Endothelial cell of umbilical vein (primary cell): ENCODE results near the gene HAPLN1. TPM values are rescaled to one million over a fixed set of nuclear protein-coding genes. Genes with fewer than 3 reads are reported as not detected.

ENCODE experiments used
- BruUV-seq: library from RNA; stranded (reverse); fragments of 400-500 nt; replicated peaks from 2 replicates; lab custom pipeline; 2021; lab: Mats Ljungman, UMichigan
- CTCF ChIA-PET: fragments of 300-600, 350-600 bp; sonication (Branson Sonifier 250); formaldehyde crosslinking; loops from one replicate; lab custom pipeline; 2021; ENCODE audit warnings: antibody characterized with exemption, inconsistent platforms; lab: Charles Lee
- POLR2A ChIA-PET: fragments of 300-600, 350-600 bp; sonication (Branson Sonifier 250); formaldehyde crosslinking; loops from one replicate; lab custom pipeline; 2021; ENCODE audit warnings: antibody characterized with exemption, inconsistent platforms; lab: Charles Lee
- DNase-seq: peaks from one replicate; pipeline ENCODE4 v3.0.0-alpha.2; 2011; ENCODE audit warnings: low read depth, low spot score
- FAIRE-seq: peaks from 2 replicates; lab custom pipeline; 2011; peaks lifted over from hg19 to GRCh38; lab: Jason Lieb, UNC
- H2AFZ ChIP-seq: 2 replicates; pipeline ENCODE4 v1.6.0; 2012; ENCODE audit warnings: low read depth, low read length, control low read depth, inconsistent platforms
- H3K27ac ChIP-seq: 2 replicates; pipeline ENCODE4 v1.5.1; 2011; ENCODE audit warnings: low read depth, mild to moderate bottlenecking, control low read depth, low read length, moderate library complexity; ENCODE audit not compliant: insufficient read depth
- H3K27me3 ChIP-seq, 2 experiments: 2 replicates each; pipeline versions ENCODE4 v1.6.0 to v1.6.1; 2011; ENCODE audit warnings: low read length in 2 of 2, mixed read lengths in 1 of 2; ENCODE audit not compliant: control insufficient read depth in 2 of 2, insufficient read depth in 2 of 2
- H3K36me3 ChIP-seq, 2 experiments: 2 replicates in 1 of 2; 3 replicates in 1 of 2; pipeline ENCODE4 v1.5.1; 2011; ENCODE audit warnings: low read length in 2 of 2, mild to moderate bottlenecking in 1 of 2, moderate library complexity in 1 of 2; ENCODE audit not compliant: control insufficient read depth in 2 of 2, insufficient read depth in 2 of 2; ENCODE audit errors: extremely low read depth in 1 of 2
- H3K4me1 ChIP-seq: 3 replicates; pipeline ENCODE4 v1.5.1; 2011; ENCODE audit warnings: mild to moderate bottlenecking, low read length; ENCODE audit not compliant: control insufficient read depth, insufficient read depth; ENCODE audit errors: extremely low read depth
- H3K4me2 ChIP-seq: 2 replicates; pipeline ENCODE4 v1.6.1; 2011; ENCODE audit warnings: low read length, control low read depth, mixed read lengths; ENCODE audit not compliant: insufficient read depth
- H3K4me3 ChIP-seq, 3 experiments: fragments of 200-600 bp in 1 of 3; sonication (generic), shearing (Covaris generic) in 1 of 3; replicated peaks in 1 of 3; 2 replicates each; pipeline ENCODE4 v1.5.1; 2011 to 2016; ENCODE audit warnings: control low read depth in 3 of 3, low read length in 3 of 3, mild to moderate bottlenecking in 2 of 3, inconsistent platforms in 1 of 3, low read depth in 1 of 3, moderate library complexity in 1 of 3; ENCODE audit not compliant: insufficient read depth in 1 of 3
- H3K79me2 ChIP-seq: 2 replicates; pipeline ENCODE4 v1.6.0; 2012; ENCODE audit warnings: low read length, inconsistent platforms; ENCODE audit not compliant: control insufficient read depth, insufficient read depth
- H3K9ac ChIP-seq: replicated peaks from 2 replicates; pipeline ENCODE3; 2011; ENCODE audit warnings: low read length, control low read depth; ENCODE audit not compliant: insufficient read depth; ENCODE audit errors: extremely low read depth
- H3K9me1 ChIP-seq: replicated peaks from 3 replicates; pipeline ENCODE4 v1.6.0; 2011; ENCODE audit warnings: mild to moderate bottlenecking, low read length; ENCODE audit not compliant: control insufficient read depth, insufficient read depth; ENCODE audit errors: extremely low read depth
- H3K9me3 ChIP-seq: replicated peaks from 2 replicates; pipeline ENCODE4 v1.5.1; 2012; ENCODE audit warnings: low read length, inconsistent platforms; ENCODE audit not compliant: control insufficient read depth, insufficient read depth
- H4K20me1 ChIP-seq: replicated peaks from 2 replicates; pipeline ENCODE3; 2011; ENCODE audit warnings: mild to moderate bottlenecking, low read length; ENCODE audit not compliant: control insufficient read depth, insufficient read depth; ENCODE audit errors: extremely low read depth
- EZH2 ChIP-seq: IDR thresholded peaks from 2 replicates; pipeline ENCODE4 v1.6.1; 2012; ENCODE audit warnings: borderline replicate concordance, low read depth, mild to moderate bottlenecking, moderate library complexity, low read length, inconsistent platforms; ENCODE audit not compliant: severe bottlenecking
- FOS ChIP-seq: IDR thresholded peaks from 2 replicates; pipeline ENCODE4 v1.6.1; 2011; ENCODE audit warnings: mild to moderate bottlenecking, low read length, moderate library complexity, borderline replicate concordance; ENCODE audit not compliant: insufficient read depth
- GATA2 ChIP-seq: IDR thresholded peaks from 2 replicates; pipeline ENCODE4 v1.7.0; 2011; ENCODE audit warnings: low read depth, mild to moderate bottlenecking, moderate library complexity, mixed read lengths, low read length; ENCODE audit not compliant: insufficient read length, insufficient read depth
- JUN ChIP-seq: IDR thresholded peaks from 2 replicates; pipeline ENCODE4 v1.6.1; 2011; ENCODE audit warnings: borderline replicate concordance, low read depth; ENCODE audit not compliant: insufficient read length, insufficient read depth
- MYC ChIP-seq: IDR thresholded peaks from one replicate; pipeline ENCODE4 v1.6.1; 2011; ENCODE audit warnings: mild to moderate bottlenecking, low read depth, low read length
- POLR2A ChIP-seq: IDR thresholded peaks from 2 replicates; pipeline ENCODE4 v1.6.1; 2012; ENCODE audit warnings: low read depth, mild to moderate bottlenecking, control low read depth, low read length
- POLR2AphosphoS5 ChIP-seq: IDR thresholded peaks from 2 replicates; pipeline ENCODE4 v1.6.1; 2012; ENCODE audit warnings: low read depth, mild to moderate bottlenecking, control low read depth, low read length, moderate library complexity; ENCODE audit not compliant: insufficient read depth
- dilution Hi-C: fragments of 300-500 bp; cut with MboI; formaldehyde crosslinking; loops from one replicate; pipeline ENCODE4 v1.15.0; 2019; ENCODE audit warnings: low sequenced_read_pairs; ENCODE audit not compliant: extremely low pct_ligation_motif_present
- intact Hi-C: fragments of 100-400 bp; cut with micrococcal nuclease; formaldehyde crosslinking; loops from one replicate; pipeline ENCODE4 v1.10.0; 2022
- polyA plus RNA-seq, 4 experiments: library from polyadenylated mRNA; depleted of rRNA in 3 of 4; stranded (reverse) in 3 of 4; unstranded in 1 of 4; fragments of >200 nt; gene quantifications; 2 replicates each; pipeline versions ENCODE4 v1.2.1 to v1.2.3, GENCODE V29; 2011 to 2012; ENCODE audit warnings: missing spikeins in 1 of 4
- total RNA-seq: library from RNA; stranded (reverse); gene quantifications from 2 replicates; pipeline ENCODE4 v1.2.3, GENCODE V29; 2021
- TF ChIP-seq, protein P1 (sequence below), 2 donors: IDR thresholded peaks; 1 replicate in 1 of 2; 2 replicates in 1 of 2; pipeline ENCODE4 v1.5.1; 2011; ENCODE audit warnings: low read length in 2 of 2, mild to moderate bottlenecking in 2 of 2, moderate library complexity in 2 of 2, control low read depth in 1 of 2, inconsistent platforms in 1 of 2, low read depth in 1 of 2; ENCODE audit not compliant: insufficient read depth in 1 of 2; ENCODE audit errors: extremely low read depth in 1 of 2
- TF ChIP-seq, protein P2 (sequence below): IDR thresholded peaks from 2 replicates; pipeline ENCODE4 v1.6.1; 2011; ENCODE audit not compliant: insufficient read depth, insufficient read length

Gene HAPLN1
- total and polyA plus RNA-seq, 2 donors (not counting 3 experiments of a cell fraction or from before 2014, with no cell fraction given): 0.04 TPM; not detected in 1

DNA sequence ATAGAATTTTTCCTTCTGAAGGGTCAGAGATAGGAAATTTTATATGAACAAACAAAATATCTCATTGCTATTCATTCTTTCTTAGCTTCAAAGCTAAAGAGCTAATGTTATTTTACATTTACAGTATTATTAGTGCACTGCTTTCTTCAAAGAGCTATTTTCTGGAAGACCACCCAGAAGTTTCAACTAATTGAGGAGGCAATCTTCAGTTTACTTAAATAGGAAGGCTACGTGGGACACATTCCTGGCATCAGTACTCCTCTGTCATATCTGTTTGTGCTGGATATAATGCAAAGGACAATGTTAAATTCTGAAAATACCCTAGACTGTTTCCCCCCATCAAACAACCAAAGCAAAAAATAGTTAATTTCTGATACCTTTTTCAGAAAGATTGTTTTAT, 30.8 kb downstream of the HAPLN1 start:
- dilution Hi-C loops: no loop called here
- BruUV-seq: no TSS peak
- Histone ChIP-seq H3K4me1 (no peaks in the 10 kb centered on the region), H3K36me3 (no peaks in the 10 kb centered on the region), H3K27ac (no peak overlapping the region), H3K27me3 (peaks cover 4 to 5% of the 10 kb centered on the region in 2 experiments), H3K79me2 (no peaks in the 10 kb centered on the region), H2AFZ (no peak overlapping the region), H3K9ac (no peak overlapping the region), H3K9me1 (no peaks in the 10 kb centered on the region), H3K4me3 (no peak overlapping the region), H4K20me1 (no peaks in the 10 kb centered on the region), H3K4me2 (no peak overlapping the region), H3K9me3 (no peaks in the 10 kb centered on the region)
- intact Hi-C loops: no loop called here
- ChIA-PET CTCF (no interaction called here), POLR2A (no interaction called here)
- FAIRE-seq (no peak), DNase-seq (no peak)
- no peak for TF ChIP-seq EZH2
- no peak for TF ChIP-seq POLR2AphosphoS5
- TF ChIP-seq, protein P1, sequence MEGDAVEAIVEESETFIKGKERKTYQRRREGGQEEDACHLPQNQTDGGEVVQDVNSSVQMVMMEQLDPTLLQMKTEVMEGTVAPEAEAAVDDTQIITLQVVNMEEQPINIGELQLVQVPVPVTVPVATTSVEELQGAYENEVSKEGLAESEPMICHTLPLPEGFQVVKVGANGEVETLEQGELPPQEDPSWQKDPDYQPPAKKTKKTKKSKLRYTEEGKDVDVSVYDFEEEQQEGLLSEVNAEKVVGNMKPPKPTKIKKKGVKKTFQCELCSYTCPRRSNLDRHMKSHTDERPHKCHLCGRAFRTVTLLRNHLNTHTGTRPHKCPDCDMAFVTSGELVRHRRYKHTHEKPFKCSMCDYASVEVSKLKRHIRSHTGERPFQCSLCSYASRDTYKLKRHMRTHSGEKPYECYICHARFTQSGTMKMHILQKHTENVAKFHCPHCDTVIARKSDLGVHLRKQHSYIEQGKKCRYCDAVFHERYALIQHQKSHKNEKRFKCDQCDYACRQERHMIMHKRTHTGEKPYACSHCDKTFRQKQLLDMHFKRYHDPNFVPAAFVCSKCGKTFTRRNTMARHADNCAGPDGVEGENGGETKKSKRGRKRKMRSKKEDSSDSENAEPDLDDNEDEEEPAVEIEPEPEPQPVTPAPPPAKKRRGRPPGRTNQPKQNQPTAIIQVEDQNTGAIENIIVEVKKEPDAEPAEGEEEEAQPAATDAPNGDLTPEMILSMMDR (IDR thresholded peaks at IDR 0.05; ENCODE audit: extremely low read depth in 1 of 2, insufficient read depth in 1 of 2, low read depth in 1 of 2, low read length in 2 of 2): no peak
- TF ChIP-seq MYC: no peak
- TF ChIP-seq GATA2: no peak
- no peak for TF ChIP-seq POLR2A
- no peak for TF ChIP-seq JUN
- no peak for TF ChIP-seq FOS
- TF ChIP-seq, protein P2, sequence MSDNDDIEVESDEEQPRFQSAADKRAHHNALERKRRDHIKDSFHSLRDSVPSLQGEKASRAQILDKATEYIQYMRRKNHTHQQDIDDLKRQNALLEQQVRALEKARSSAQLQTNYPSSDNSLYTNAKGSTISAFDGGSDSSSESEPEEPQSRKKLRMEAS: no peak
